GM10847 (cell line): ENCODE data around the gene BCL7B.

Experiments
- POLR2A ChIP-seq: IDR thresholded peaks from 2 replicates; pipeline ENCODE4 v1.6.1; 2011; ENCODE audit not compliant: insufficient read length; ENCODE audit errors: extremely low read depth

Gene BCL7B

GRCh38 chr7:73520673-73521635, 36.5 kb downstream of the BCL7B start:
- no peak for TF ChIP-seq POLR2A

DNA sequence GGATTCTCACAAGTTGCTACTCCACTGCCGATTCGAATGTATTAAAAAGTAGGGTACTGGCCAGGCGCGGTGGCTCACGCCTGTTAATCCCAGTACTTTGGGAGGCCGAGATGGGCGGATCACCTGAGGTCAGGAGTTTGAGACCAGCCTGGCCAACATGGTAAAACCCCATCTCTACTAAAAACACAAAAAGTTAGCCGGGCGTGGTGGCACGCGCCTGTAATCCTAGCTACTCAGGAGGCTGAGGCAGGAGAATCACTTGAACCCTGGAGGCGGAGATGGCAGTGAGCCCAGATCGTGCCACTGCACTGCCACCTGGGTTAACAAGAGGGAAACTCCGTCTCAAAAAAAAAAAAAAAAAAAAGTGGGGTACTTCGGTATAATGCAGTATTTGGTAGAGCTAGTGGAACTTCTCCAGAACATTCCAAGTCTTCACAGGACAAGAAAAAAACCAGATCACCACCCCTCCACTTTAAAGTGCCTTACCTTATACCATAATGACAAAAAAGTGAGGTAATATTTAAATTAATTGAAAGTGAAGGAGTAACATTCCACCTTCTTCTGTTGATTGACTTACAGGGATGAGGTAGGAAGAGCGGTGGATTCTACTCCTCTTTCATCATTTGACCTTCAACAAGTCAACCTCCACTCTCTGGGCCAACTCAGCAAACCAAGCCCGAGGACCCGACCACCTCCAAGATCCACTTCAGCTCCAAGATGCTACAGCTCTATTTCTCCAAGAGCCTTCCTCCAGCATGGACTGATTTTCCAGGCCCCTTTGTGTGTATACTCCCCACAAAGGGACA, 37.4 kb downstream of the BCL7B start:
- no peak for TF ChIP-seq POLR2A

DNA sequence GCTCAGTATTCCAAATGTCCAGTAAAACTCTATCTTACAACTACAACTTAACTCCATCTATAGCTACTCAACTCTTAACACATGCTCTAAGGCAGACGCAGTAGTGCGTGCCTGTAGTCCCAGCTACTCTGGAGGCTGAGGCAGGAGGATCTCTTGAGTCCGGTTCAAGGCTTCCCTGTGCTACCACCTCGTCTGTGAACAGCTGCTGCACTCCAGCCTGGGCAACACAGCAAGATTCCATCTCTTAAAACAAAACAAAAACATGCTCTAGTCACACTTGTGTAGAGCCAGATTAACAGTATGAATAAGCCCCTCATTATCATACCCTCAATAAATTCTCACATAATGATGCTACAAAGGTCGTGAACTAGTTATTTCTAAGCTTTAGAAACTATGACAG, 39.0 kb downstream of the BCL7B start:
- TF ChIP-seq POLR2A = no peak

- TF ChIP-seq POLR2A = no peak
Observed at GRCh38 chr7:73517241-73517995, 40.1 kb downstream of the BCL7B start.

DNA sequence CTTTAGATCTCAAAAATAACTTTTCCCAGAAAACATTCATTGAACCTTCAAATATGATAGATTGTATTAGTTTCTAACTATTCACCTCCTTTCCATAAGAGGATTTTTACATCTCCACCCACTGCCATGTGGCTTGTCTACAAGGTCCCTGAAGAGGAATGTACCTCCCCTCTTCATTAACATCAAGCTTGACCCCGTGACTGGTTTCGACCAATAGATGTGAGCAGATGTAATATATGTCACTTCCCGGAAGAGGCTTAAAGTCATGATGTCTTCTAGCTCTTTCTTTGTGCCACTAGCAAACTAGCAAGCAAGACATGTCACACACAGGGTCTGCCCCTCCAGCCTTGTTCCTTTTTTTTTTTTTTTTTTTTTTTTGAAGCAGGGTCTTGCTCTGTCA, 42.3 kb downstream of the BCL7B start:
- TF ChIP-seq POLR2A = no peak

DNA sequence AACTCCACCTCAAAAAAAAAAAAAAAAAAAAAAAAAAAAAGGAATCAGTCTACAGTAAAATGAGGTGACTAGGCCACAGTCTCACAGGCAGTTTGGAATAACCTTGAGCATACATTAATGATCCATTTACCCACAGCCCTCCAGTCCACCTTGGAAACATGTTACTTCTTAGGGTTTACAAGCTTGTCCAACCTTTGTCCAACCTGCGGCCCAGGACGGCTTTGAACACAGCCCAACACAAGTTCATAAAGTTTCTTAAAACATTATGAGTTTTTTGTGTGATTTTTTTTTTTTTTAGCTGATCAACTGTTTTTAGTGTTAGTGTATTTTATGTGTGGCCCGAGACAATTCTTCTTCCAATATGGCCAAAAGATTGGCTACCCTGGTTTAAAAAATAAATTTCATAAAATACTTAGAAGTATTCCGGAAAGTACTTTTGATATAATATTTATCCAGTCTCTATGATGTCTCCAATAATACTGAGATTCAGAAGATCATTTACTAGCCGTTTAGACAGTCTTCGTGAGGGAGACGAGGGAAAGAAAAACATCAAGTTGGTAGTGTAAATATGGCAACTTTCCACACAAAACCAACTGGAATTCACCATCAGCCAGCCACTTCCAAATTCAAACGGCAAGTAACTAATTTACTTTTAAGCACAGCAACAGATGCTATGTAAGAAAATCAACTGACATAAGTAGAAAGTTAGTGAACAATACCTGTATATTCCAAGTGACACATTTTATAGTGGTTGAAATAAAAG, 45.3 kb downstream of the BCL7B start:
- no peak for TF ChIP-seq POLR2A

DNA sequence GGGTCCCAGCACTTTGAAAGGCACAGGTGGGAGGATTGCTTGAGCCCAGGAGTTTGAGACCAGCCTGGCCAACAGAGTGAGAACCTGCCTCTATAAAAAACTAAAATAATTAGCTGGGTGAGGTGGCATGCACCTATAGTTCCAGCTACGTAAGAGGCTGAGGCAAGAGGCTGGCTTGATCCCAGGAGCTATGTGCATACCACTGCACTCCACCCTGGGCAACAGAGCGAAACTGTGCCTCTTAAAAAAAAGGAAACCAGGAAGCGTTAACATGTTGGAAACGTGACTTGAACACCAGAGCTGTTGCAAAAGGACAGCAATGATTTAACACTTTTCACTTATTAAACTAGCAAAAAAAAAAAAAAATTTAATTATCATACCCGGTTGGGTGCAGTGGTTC, 48.0 kb downstream of the BCL7B start:
- no peak for TF ChIP-seq POLR2A

DNA sequence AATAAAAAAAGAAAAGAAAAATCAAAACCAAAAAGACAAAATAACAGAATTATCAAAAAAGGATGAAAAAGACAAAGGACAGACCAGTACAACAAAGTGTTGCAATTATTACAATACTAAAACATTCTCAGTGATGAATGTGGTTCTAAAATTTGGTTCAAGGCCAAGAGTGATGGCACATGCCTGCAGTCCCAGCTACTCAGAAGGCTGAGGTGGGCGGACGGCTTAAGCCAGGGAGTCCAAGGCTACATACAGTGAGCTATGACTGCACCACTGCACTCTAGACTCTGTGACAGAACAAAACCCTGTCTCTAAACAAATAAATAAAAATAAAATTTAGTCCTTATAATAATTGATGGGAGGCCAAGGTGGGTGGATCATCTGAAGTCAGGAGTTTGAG, 49.9 kb downstream of the BCL7B start:
- no peak for TF ChIP-seq POLR2A

- no peak for TF ChIP-seq POLR2A
Observed at GRCh38 chr7:73504920-73505319, 52.6 kb downstream of the BCL7B start.

DNA sequence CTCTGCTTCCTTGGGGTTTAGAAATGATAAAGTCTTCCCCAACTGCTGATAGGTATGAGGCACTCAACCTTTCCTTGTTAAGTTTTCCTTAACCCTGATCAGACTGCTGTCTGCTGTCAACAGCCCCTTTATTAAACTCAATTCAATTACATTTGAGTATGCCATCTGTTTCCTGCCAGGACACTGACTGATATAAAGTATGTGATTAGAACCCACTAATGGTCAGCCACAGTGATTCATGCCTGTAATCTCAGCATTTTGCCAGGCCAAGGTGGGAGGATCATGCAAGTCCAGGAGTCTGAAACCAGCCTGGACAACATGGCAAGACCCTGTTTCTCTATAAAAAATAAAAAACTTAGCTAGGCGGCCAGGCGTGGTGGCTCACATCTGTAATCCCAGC, 53.5 kb downstream of the BCL7B start:
- TF ChIP-seq POLR2A = no peak

DNA sequence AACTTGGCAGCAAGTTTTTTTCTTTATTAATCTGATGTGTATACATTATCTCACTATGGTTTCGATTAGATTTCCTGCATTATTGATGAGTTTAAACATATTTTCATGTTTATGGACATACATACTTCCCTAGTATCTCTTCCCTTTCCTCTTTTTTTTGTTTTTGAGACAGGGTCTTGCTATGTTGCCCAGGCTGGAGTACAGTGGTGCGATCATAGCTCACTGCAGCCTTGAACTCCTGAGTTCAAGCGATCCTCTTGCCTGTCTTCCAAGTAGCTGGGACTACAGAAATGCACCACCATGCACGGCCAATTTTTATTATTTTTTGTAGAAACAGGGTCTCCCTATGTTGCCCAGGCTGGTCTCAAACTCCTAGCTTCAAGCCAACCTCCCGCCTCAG, 54.3 kb downstream of the BCL7B start:
- no peak for TF ChIP-seq POLR2A

- no peak for TF ChIP-seq POLR2A
Observed at GRCh38 chr7:73496626-73497025, 60.9 kb downstream of the BCL7B start.

DNA sequence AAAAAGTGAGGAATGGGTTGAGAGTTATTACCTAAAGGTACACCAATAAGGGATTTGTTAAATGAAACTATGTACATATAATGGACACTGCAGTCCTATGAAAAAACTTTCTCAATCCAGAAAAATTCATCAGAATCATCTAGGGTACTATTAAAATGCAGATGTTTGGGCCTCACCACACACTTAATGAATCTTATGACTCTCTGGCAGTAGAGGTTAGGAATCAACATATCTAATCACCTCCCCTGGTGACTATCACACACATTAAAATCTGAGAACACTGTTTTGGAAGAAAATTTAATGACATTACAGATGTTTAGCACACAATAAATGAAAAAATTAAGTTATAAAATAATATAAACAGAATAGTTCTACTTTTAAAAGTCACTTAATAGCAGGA, 67.5 kb downstream of the BCL7B start:
- no peak for TF ChIP-seq POLR2A

DNA sequence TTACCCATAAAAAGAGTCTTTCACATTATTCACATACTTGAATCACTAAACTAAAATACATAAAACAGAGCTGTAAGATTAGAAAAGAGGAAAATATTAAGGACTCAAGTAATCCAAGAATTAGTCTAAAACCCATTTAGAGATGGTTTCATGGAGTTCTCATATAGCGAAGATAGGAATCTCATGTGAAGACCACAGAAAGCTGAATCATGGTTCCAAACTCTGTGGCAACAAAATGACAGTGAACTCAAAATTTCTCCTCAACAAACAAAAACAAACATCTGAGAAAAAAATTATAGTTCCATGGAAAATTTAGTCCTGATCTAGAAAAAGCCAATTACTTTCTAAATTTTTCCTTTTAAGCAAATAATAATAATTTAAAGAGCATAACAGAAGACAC, 70.0 kb downstream of the BCL7B start:
- no peak for TF ChIP-seq POLR2A
